G401 (cell line): ENCODE measurements around the gene MICALL2. TPM values are rescaled to one million over a fixed set of nuclear protein-coding genes. Genes with fewer than 3 reads are reported as not detected.
"Not testable (repeated sequence)": the region's sequence is repeated elsewhere in the genome, so short reads cannot be mapped to it uniquely, and the experiment has no call there.

Source experiments
- DNase-seq: peaks from one replicate; pipeline ENCODE4 v3.0.0-alpha.2; 2015; ENCODE audit warnings: low spot score
- in situ Hi-C: cut with HindIII; loops from 2 replicates; pipeline ENCODE4 v1.10.0; 2016; ENCODE audit warnings: low sequenced_read_pairs, mixed read lengths
- total RNA-seq: library from RNA; depleted of rRNA; stranded (reverse); fragments of >200 nt; shearing (Covaris generic); gene quantifications from 2 replicates; pipeline ENCODE4 v1.2.3, GENCODE V29; 2014

MICALL2 gene
- total RNA-seq, 1 experiment from 2014 or later, result 13.0 TPM

DNA sequence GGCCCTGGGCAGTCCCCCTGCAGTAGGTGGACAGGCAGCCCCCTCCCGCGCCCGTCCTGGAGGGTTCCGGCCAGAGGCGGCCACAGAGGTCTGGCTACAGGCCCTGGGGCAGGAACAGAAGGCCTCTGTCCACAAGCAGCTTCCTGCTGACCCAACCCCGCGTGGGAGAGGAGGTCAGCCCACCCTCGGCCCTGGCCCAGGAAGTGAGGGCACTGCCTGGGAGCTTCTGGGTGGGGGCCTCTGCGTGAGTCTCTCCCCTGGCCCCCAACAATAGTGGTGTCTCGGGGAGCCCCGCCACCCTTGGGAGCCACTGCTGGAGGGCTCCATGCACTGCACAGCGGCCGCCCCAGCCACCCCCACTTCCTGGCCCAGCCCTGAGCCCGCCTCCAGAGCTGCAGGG, 4.7 kb downstream of the MICALL2 start:
- in situ Hi-C loops, result no loop called here
- no peak for DNase-seq

DNA sequence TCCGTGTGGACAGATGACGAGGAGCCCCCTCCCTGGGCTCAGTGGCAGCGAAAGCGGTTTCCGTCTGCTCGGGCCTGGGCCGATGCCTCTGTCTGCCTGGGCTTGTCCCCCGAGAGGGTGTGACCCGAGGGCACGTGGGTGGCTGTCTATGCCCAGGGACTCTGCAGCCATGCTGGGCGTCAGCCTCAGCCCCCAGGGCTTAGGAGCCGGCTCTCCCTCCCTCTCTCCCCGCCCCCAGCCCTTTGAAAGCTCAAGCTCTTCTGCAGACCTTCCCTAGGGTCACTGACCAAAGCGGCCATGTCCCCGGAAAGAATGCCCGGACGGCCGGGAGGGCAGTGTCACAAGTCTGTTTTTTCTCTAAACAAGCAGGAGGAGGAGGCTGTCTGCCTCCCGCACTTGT, 7.1 kb downstream of the MICALL2 start:
- DNase-seq, result no peak
- in situ Hi-C loops, result no loop called here

DNA sequence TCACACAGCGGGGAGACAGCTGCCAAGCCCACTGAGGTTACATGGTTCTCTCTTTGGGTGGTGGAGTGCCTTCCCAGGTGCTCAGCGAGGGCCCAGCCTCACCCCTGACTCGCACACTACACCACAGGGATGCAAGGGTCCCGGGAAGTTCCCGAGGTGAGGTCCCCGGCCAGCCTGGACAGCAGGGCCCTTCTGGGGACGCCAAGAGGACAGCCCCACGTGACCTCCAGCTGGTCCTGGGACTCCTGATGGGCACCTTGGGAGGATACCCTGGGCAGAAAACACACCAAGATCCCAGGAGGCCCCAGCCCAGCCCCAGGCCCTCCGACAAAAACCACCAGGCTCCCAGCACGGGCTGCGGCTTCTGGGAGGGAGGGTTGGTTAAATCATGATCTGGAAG, 8.3 kb downstream of the MICALL2 start:
- in situ Hi-C loops, result no loop called here
- no peak for DNase-seq

DNA sequence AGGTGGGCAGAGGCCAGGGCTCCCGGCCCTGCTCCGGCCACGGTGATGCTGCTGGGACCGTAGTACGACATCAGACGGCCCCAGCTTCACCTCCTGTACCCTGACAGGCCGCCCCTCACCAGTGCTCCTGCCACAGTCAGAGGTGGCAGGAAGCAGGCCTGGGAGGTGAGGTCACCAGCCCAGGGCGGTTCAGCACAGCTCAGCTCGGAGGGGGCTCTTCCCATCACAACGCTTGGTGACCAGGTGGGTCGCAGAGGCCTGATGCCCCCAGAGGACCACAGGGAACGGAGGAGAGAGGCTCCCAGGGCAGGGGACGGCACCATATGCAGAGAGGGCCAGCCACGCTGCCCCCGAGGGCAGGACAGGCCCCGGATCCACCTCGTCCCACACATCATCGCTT, 8.8 kb downstream of the MICALL2 start:
- DNase-seq, result no peak
- in situ Hi-C loops, result no loop called here

DNA sequence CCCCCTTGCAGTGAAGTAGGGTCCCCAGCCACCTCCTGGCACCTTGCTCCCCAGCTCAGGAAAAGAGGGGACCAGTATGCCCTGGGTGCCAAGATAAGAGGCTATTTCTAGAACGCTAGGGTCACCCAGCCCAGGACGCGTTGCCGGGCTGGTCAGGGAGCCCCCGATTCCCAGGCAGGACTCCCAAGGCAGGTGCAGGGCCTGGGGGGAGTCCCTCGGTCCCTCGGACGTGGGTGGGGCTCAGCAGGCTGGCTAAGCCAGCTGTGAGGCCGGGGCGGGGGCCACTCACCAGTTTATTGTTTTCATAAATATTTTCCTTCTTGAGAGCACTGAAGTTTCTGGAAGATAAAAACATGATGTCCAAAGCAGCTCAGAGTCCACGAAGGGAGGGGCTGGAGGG, 9.3 kb downstream of the MICALL2 start:
- no peak for DNase-seq
- in situ Hi-C loops, result no loop called here

DNA sequence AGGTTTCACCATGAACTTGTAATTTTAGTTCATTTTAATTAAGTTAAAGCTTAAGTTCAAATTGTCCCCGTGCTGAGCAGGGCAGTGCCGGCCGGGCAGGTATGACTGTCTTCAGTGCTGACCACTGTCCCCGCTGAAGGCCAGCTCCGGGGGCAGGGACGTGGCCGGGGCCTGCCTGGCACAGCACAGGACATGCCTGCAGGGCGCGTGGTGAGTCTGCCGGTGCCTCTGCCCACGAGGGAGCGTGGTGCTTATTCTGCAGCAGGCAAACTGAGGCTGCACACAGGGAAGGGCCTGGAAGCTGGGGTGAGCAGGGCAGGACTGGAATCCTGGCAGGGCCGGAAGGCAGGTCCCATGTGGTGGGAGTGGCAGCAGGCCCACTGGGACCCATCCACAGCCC, 9.8 kb downstream of the MICALL2 start:
- in situ Hi-C loops, result no loop called here
- DNase-seq, result no peak

DNA sequence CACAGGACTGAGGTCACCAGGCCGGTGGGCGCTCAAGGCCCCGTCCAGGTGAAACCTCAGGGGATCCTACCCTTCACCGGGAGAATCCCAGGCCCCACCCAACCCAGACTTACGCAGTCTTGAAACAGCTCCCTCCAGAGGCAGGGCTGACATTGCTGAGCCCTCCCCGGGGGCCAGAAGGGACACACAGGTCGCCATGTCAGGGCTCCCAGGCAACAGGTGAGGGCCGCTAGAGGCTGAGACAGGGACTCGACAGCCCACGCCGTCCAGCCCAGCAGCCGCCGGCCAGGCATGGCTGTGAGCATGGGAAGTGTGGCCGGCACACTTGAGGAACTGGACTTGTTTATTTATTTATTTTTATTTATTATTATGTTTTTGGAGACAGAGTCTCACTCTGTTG, 10.3 kb downstream of the MICALL2 start:
- DNase-seq, result no peak
- in situ Hi-C loops, result no loop called here

DNA sequence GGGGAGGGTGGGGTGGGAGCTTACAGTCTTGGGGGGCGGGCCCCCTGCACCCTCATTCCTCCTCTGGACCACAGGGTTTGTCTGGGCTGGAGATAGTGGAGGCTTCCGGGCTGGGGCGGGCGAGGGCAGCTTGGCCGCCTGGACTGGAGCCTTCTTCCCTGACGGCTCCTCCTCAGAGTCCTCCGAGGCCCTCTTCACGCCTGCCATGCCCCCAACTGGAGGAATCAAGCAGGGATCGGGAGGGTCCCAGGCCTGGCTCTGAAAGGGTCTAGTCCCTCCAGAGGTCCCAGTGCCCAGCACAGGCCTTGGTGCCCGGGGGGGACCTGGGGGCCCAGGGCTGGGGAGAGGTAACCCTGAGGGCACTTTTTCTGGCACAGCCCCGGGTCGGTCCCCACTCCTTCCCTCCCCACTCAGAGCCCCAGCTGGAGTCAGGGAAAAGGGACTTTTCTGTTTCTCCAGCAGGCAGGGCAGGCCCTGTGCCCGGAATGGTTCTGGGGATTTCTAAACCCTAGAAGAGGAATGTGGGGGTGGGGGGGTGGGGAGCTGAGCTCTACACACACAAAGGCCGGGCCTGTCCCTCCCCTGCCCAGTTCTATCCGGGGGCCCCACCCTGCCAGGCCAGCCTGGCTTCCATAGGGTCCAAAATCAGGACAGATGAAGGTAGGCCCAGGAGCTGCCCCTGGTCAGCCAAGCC, 11.6 kb downstream of the MICALL2 start:
- in situ Hi-C loops, result no loop called here
- no peak for DNase-seq

DNA sequence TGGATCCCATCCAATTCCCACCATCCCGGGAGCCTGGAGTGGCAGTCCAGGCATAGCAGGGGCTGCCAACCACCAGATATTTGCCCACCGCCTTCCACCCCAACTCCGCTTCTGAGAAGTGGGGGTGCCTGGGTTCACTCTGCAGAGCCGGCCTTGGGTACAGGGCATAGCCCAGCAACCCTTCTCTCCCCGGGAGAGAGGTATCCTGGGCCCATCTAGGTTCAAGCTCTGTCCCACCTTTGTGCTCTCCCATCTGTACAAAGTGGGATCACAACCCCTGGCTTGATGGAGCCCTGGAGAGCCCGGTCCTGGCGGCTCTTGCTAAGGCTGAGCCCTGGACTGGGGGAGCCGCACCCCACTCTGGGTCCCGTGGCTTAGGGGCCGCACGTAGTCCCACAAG, 12.2 kb downstream of the MICALL2 start:
- DNase-seq, result no peak
- in situ Hi-C loops, result no loop called here

DNA sequence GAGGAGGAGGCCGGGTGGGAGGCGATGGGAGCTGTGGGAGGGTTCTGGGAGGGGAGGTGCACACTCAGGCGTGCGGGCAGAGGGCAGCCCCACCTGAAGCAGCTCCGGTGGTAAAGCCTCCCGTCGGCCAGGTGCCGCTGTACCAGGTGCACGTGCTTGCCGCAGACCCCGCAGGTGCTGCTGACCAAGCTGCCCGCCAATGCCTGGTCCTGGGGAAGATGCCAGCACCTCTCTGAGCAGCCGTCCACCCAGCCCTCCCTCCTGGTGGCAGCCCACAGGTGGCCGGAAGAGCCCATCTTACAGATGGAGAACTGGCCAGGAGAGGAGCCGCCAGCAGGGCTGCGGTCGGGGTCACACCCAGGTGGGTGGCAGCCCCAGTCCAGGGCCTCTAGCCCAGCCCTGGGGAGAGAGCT, 12.6 kb downstream of the MICALL2 start:
- in situ Hi-C loops, result no loop called here
- no peak for DNase-seq

DNA sequence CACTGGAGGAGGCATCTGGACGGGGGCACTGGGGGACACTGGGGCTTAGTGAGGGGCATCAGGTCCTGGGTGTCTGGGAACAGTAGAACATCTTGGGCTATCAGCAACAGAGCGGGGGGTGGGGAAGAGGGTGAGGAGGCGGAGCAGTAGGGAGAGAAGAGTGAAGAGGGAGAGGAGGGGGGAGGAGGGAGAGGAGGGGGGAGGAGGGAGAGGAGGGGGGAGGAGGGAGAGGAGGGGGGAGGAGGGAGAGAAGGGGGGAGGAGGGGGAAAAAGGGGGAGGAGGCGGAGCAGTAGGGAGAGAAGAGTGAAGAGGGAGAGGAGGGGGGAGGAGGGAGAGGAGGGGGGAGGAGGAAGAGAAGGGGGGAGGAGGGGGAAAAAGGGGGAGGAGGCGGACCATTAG, 13.2 kb downstream of the MICALL2 start:
- DNase-seq, in situ Hi-C loops: not testable (repeated sequence)

DNA sequence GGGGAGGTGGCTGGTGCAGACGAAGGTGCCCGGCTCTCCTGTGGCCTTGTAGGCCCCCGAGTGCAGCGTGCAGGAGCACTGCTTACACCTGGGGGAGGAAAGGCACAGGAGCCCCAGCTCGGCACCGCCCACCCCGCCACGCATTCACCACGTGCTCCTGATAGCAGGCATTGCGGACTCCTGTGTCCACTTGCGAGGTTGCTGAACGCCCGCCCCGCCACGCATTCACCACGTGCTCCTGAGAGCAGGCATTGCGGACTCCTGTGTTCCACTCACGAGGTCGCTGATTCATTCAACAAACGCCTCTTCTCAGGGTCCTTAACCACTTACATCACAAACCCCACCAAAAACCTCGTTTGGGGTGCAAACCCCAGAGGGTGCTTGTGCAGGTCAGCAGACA, 13.9 kb downstream of the MICALL2 start:
- in situ Hi-C loops, result no loop called here
- DNase-seq, result no peak

DNA sequence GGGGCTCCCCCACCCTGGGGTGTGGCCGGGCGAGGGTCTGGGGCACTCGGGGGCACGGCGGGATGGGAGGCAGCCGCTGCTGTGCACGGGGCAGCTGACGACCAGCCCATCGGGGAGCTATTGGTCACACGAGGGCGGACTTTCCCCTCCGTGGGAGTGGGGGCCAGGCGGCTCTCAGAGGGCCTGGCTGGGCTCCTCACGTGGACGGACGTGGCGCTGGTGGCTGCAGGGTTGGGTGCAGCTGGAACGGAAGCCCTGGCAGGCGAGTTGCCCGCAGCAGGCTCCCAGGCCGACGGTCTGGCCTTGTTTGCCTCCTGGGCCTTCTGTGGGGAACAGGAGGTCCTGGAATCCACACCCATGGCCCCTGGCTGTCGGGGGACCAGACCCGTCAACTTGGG, 14.3 kb downstream of the MICALL2 start:
- in situ Hi-C loops, result no loop called here
- DNase-seq, result no peak

DNA sequence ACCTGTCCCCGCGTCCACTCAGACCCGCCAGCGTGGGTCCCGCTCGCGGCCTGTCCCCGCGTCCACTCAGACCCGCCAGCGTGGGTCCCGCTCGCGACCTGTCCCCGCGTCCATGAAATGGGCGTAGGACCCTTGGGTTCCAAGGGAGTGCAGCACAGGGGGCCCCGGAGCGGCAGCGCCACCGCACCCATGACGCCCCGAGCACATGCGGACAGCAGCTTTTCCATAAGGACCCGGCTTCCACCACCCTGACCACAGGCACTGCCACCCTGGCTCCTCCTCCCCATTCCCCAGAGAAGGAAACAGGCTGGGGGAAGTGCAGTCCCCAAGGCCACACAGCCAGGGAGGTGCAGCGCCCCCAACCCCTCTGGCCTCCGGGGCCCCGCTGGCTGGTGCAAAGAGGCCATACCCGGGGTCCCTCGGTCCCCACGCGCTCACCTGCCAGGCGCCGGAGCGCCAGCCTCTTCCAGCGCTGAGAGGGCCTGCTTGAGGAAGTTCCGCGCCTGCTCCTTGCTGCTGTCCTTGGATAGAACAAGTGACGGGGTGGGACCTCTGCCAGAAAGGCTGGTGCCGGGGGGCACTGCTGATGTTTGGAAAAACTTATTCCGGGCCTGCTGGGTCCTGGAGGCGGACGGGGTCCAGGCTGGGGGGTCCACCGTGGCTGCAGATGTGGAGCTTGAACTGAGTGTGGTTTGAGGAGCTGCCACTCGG, 14.9 kb downstream of the MICALL2 start:
- in situ Hi-C loops, result no loop called here
- DNase-seq, result no peak

DNA sequence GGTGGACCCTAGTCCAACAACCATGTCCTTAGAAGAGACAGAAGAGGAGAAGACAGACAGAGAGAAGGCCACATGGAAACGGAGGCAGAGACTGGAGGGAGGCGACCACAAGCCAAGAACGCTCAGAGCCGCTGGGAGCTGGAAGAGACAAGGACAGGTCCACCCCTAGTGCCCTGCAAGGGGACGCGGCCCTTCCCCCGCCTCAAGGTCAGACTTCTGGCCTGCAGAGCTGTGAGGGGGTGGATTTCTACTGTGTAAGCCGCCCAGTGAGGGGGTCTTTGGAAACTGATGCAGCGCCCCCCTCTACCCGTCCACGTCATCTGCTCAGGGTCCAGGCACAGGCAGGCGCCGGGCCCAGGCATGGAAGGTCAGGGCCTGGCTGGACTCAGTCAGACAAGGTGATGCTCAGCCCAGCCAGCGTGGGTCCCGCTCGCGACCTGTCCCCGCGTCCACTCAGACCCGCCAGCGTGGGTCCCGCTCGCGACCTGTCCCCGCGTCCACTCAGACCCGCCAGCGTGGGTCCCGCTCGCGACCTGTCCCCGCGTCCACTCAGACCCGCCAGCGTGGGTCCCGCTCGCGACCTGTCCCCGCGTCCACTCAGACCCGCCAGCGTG, 15.6 kb downstream of the MICALL2 start:
- DNase-seq, in situ Hi-C loops: not testable (repeated sequence)

DNA sequence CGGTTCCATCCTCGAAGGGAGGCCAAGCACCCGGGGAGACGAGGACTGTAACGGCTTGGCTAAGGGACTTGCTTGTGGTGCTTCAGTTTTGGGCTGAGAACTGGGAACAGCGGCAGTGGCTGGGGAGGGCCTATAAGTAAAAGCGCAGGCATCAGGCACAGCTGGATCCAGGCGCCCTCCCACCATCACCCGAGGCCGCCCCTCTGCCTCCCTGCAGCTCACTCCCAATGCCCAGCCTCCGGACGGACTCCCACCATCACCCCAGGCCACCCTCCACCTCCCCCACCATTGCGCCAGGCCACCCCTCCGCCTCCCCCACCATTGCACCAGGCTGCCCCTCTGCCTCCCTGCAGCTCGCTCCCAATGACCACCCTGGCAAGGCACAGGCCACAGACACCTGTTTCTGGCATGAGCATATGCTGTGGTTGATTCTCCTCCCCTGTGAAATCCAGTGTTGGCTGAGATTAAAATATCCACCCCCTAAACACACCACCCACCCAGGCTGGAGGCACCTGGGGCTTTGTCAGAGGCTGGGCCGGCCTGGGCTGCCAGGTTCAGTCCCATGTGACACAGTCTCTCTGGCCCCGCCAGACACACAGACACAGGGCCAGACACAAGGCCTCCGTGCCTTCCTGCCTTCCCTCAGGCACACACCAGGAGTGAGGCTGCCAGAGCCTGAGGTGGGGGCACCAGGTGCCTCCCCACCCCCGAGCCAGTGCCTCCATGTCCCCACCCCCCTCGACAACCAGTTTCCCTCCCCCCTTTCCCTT, 16.7 kb downstream of the MICALL2 start:
- in situ Hi-C loops, result no loop called here
- DNase-seq, result no peak

DNA sequence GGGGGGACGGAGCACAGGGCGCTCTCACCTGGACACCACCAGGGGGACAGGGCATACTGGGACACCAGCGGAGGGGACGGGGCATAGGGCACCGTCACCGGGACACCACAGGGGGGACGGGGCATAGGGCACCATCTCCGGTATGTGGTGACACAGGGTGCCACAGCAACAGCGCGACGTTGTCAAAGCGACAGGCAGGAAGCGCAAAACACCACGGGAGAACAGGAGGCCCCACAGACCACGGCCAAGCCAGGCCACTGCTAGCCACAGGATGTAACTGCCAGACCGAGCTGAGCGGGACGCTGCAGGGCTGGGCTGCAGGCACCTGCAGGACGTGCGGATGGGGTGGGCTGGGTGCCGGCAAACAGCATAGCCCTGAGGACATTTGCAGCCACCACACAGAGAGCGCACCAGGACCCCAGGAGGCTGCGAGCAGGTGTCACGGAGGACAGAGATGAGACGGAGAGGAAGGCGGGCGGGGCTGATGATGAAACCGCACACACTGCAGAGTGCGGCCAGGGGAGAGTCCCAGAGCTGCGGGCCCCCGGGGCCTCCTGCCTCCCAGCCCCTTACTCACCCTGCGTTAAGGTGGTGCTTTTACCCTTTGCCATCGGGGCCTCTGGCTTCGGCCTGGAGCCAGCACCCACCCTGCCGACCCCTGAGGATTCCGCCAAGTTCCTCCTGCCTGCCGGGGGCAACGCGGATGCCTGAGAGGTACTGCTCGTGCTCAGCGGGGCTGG, 17.5 kb downstream of the MICALL2 start:
- no peak for DNase-seq
- in situ Hi-C loops, result no loop called here

DNA sequence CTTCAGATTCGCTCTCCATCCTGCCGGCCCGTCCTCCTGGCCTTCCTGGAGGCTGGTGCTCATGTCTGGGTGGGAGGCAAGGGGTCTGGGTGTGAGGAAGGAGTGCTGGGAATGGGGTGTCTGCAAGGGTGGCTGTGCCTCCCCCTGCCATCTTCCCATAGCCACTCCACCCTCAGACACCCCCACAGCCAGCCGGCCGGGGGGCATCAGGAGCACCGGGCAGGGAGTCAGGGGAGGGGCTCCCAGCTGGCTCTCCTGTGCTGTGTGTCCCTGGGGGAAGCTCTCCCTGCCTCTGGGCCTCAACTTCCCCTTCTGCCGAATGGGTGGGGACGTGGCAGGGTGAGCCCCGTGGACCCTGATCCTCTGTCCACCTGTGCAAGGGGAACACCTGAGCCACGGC, 18.6 kb downstream of the MICALL2 start:
- in situ Hi-C loops, result no loop called here
- no peak for DNase-seq
